Ovary (tissue), 9 donors: ENCODE data around the gene C1R. TPM values are rescaled to one million over a fixed set of nuclear protein-coding genes. Genes with fewer than 3 reads are reported as not detected.
"Not testable (repeated sequence)": the region's sequence is repeated elsewhere in the genome, so short reads cannot be mapped to it uniquely, and the experiment has no call there.

Experiments used
- DNase-seq, 5 donors: peaks; one replicate each; pipeline ENCODE4 v3.0.0-alpha.2; 2019 to 2020
- H3K27ac ChIP-seq, 2 donors: fragments of 200-600 bp; one replicate each; pipeline versions ENCODE4 v1.5.1 to v1.8.0; 2019 to 2022
- H3K27me3 ChIP-seq: fragments of 200-600 bp; one replicate; pipeline ENCODE4 v1.8.0; 2022
- H3K36me3 ChIP-seq: fragments of 200-600 bp; sonication (generic); one replicate; pipeline ENCODE4 v1.5.1; 2019
- H3K4me1 ChIP-seq: one replicate; pipeline ENCODE4 v1.8.1; 2013; ENCODE audit warnings: mild to moderate bottlenecking, moderate library complexity; ENCODE audit not compliant: insufficient read depth
- H3K4me3 ChIP-seq: fragments of 200-600 bp; sonication (generic); one replicate; pipeline ENCODE4 v1.5.1; 2017
- H3K9me3 ChIP-seq, 2 donors: fragments of 200-600 bp in 1 of 2; sonication (generic) in 1 of 2; one replicate each; pipeline versions ENCODE4 v1.5.1 to v1.8.1; 2013 to 2019; ENCODE audit warnings: mild to moderate bottlenecking in 1 of 2, moderate library complexity in 1 of 2
- CTCF ChIP-seq, 3 donors: fragments of 450-650 bp in 2 of 3; fragments of 200-600 bp in 1 of 3; IDR thresholded peaks; one replicate each; pipeline versions ENCODE4 v1.5.1 to v1.8.0; 2016 to 2022; ENCODE audit warnings: antibody characterized with exemption in 3 of 3, mild to moderate bottlenecking in 1 of 3
- EP300 ChIP-seq: sonication (generic); formaldehyde crosslinking; IDR thresholded peaks from one replicate; pipeline ENCODE4 v1.6.1; 2017; ENCODE audit warnings: antibody characterized with exemption
- POLR2A ChIP-seq: fragments of 450-650 bp; IDR thresholded peaks from one replicate; pipeline ENCODE4 v1.6.1; 2017; ENCODE audit warnings: antibody characterized with exemption, mild to moderate bottlenecking, moderate library complexity
- WGBS, 3 donors: extraction: QIAGEN DNeasy Blood & Tissue Kit in 1 of 3; methylation state at CpG; one replicate each; pipeline versions ENCODE4 v1.1.5 to v1.1.7; 2013 to 2017; 5-methylcytosine and 5-hydroxymethylcytosine counted together
- intact Hi-C, 4 donors: fragments of 100-400 bp; cut with DNase I; formaldehyde crosslinking; loops; one replicate each; pipeline versions ENCODE4 v1.11.0 to v1.15.1; 2022 to 2023
- polyA plus RNA-seq, 2 donors: library from polyadenylated mRNA; stranded (reverse); fragments of 200-250 nt in 1 of 2; fragments of 350-450 nt in 1 of 2; fragmentation: Illumina TruSeq in 1 of 2; extraction: RNeasy Lipid Tissue Mini Kit (QIAGEN cat#74804) in 1 of 2; gene quantifications; one replicate each; pipeline ENCODE4 v1.2.3, GENCODE V29; 2013 to 2014
- total RNA-seq, 7 donors: library from RNA; depleted of rRNA in 2 of 7; stranded (reverse); fragments of >200 nt in 2 of 7; fragmentation: NEBNext Ultra II Directional in 3 of 7; extraction: Animal tissue kit (Norgen Biotek cat#: 25700) in 3 of 7; gene quantifications; one replicate each; pipeline versions ENCODE4 v1.1.0 to v1.2.4, GENCODE V29; 2016 to 2023
- donor health status: DM: no; HTN: no; CAD: no; lungs with moderate emphysema.
- donor health status: DM: no; HTN: no; CAD: no.
- donor health status: Bipolar disorder and iron deficiency.
- donor health status: DM: yes; HTN: yes; CAD: no.
- donor health status: DM: no; HTN: no; CAD: no.
- donor health status: DM: yes; HTN: yes; CAD: no.

C1R gene
- total and polyA plus RNA-seq, 9 donors: 472 to 1,524 (median 796) TPM

DNA sequence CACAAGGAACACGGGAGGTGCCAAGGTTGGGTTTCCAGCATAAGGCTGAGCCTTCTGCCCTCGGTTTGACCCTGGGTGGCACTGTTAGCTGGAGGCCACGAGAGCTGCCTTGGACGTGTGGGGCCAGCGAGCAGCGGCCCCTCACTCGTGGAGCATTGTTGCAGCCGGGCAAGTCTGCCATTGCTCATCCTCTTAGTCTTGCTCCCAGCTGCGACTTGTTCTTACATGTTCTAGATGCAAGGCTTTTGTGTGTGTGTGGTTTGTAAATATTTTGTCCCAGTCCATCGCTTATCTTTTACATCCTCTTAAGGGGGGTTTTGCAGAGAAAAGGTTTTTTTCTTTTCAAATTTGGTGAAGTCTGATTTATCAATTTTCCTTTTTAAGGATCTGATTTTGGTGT lies 52.8 kb downstream of the C1R start:
- H3K36me3 ChIP-seq: no peaks in the 10 kb centered on the region
- WGBS, 3 donors: 50 to 64% (median 63%) methylated on average over 10 of the region's 10 CpGs

GRCh38 chr12:7038591-7038990 lies 53.7 kb downstream of the C1R start:
- no peak overlapping the region for H3K4me3 ChIP-seq
- intact Hi-C loops: no loop called here
- no peak overlapping the region for H3K27ac ChIP-seq
- H3K4me1 ChIP-seq: no peaks in the 10 kb centered on the region
- 94% methylated on average over 22 of the region's 22 CpGs for WGBS, 3 donors
- H3K9me3 ChIP-seq: no peaks in the 10 kb centered on the region
- H3K36me3 ChIP-seq: no peaks in the 10 kb centered on the region
- no peaks in the 10 kb centered on the region for H3K27me3 ChIP-seq
- TF ChIP-seq EP300 (no peak), CTCF (IDR thresholded peaks at IDR 0.05) (no peak), POLR2A (no peak)
- no peak for DNase-seq

More for the DNA sequence above, 52.8 kb downstream of the C1R start:
- Histone ChIP-seq H3K4me3 (no peak overlapping the region), H3K27ac (no peak overlapping the region), H3K9me3 (no peaks in the 10 kb centered on the region), H3K27me3 (no peaks in the 10 kb centered on the region), H3K4me1 (no peaks in the 10 kb centered on the region)
- TF ChIP-seq CTCF (IDR thresholded peaks at IDR 0.05) (no peak), POLR2A (no peak), EP300 (no peak)
- intact Hi-C loops: no loop called here
- DNase-seq: no peak

DNA sequence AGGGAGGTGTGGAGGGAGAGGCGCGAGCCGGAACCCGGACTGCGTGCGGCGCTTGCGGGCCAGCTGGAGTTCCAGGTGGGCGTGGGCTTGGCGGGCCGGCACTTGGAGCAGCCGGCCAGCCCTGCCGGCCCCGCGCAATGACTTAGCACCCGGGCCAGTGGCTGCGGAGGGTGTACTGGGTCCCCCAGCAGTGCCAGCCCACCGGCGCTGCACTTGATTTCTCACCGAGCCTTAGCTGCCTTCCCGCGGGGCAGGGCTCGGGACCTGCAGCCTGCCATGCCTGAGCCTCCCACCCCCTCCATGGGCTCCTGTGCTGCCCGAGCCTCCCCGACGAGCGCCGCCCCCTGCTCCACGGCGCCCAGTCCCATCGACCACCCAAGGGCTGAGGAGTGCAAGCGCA lies 54.8 kb downstream of the C1R start:
- H3K9me3 ChIP-seq, DNase-seq, H3K4me1 ChIP-seq, H3K4me3 ChIP-seq, H3K27ac ChIP-seq, H3K36me3 ChIP-seq, H3K27me3 ChIP-seq, intact Hi-C loops: not testable (repeated sequence)
- 92 to 96% (median 95%) methylated on average over 27 to 32 of the region's 32 CpGs for WGBS, 3 donors

DNA sequence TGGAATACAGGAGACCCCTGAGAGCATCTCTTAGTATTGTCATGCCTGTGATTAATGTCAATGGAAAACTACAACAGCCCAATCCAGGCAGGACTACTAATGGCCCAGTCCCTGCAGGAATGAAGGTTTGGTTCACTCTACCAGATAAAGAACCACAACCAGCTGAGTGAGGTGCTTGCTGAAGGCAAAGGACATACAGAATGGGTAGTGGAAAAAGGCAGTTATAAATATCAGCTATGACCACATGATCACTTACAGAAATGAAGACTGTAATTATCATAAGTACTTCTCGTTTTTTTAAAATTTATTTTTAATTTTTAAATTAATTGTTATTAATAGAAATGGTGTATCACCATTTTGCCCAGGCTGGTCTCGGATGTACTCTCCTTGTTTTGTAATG lies 56.8 kb downstream of the C1R start:
- H3K4me1 ChIP-seq: no peaks in the 10 kb centered on the region
- whole genome bisulfite sequencing, 3 donors: 61 to 68% (median 65%) methylated on average over 2 of the region's 2 CpGs
- TF ChIP-seq POLR2A (no peak), EP300 (no peak), CTCF (IDR thresholded peaks at IDR 0.05) (no peak)
- H3K4me3 ChIP-seq: no peak overlapping the region
- H3K27me3 ChIP-seq: no peaks in the 10 kb centered on the region
- no peak for DNase-seq
- H3K27ac ChIP-seq: no peak overlapping the region
- intact Hi-C loops: no loop called here
- H3K36me3 ChIP-seq: no peaks in the 10 kb centered on the region
- no peaks in the 10 kb centered on the region for H3K9me3 ChIP-seq

DNA sequence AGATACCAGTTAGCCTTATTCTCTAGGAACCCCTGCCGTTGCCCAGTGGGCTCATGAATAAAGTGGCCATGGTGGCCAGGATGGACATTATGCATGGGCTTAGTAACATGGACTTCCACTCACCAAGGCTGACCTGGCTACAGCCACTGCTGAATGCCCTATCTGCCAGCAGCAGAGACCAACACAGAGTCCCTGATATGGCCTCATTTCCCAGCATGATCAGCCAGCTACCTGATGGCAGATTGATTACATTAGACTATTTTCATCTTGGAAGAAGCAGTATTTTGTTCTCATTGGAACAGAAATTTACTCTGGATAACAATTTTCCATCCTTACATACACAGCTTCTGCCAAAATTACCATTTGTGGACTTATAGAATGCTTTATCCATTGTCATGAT lies 57.8 kb downstream of the C1R start:
- Histone ChIP-seq H3K9me3 (no peaks in the 10 kb centered on the region), H3K36me3 (no peaks in the 10 kb centered on the region), H3K27ac (no peak overlapping the region), H3K4me1 (no peaks in the 10 kb centered on the region), H3K27me3 (no peaks in the 10 kb centered on the region), H3K4me3 (no peak overlapping the region)
- no peak for TF ChIP-seq EP300
- no peak for TF ChIP-seq POLR2A
- TF ChIP-seq CTCF (IDR thresholded peaks at IDR 0.05): no peak
- DNase-seq: no peak
- intact Hi-C loops: no loop called here
- WGBS, 3 donors: 75 to 95% (median 88%) methylated on average over 1 of the region's 1 CpG
